ENCODE measurements around the gene TUBB2A.

DNA sequence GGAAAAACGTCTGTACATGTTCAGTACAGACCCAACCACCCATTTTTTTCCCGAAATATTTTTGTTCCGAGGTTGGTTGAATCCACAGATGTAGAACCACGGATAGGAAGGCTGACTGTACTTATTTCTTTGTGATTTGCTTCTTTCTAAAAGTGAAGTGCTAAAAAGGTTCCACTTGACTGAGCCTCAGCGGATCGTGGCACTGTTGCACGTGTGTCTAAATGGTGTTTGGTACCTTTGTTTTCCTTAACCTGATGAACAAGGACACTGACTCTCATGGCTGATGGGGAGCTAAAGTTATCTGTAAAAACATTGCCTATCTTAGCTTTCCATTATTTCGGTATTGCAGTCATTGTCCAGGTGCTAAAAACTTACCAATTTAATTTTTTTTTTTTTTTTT lies 32.7 kb downstream of the TUBB2A start:
- TF ChIP-seq, protein P1, sequence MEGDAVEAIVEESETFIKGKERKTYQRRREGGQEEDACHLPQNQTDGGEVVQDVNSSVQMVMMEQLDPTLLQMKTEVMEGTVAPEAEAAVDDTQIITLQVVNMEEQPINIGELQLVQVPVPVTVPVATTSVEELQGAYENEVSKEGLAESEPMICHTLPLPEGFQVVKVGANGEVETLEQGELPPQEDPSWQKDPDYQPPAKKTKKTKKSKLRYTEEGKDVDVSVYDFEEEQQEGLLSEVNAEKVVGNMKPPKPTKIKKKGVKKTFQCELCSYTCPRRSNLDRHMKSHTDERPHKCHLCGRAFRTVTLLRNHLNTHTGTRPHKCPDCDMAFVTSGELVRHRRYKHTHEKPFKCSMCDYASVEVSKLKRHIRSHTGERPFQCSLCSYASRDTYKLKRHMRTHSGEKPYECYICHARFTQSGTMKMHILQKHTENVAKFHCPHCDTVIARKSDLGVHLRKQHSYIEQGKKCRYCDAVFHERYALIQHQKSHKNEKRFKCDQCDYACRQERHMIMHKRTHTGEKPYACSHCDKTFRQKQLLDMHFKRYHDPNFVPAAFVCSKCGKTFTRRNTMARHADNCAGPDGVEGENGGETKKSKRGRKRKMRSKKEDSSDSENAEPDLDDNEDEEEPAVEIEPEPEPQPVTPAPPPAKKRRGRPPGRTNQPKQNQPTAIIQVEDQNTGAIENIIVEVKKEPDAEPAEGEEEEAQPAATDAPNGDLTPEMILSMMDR (IDR thresholded peaks at IDR 0.05): no peak
- no peak for TF ChIP-seq POLR2A (IDR thresholded peaks at IDR 0.05)

Measured in esophagus squamous epithelium (tissue), 4 donors.